ENCODE data around the gene NCR2. TPM values are rescaled to one million over a fixed set of nuclear protein-coding genes. Genes with fewer than 3 reads are reported as not detected.

Gene NCR2
- total RNA-seq, 1 experiment from 2014 or later = not detected

Other genes with a start within 250 kb of the NCR2 start
- gene TREML1, start 181.3 kb upstream of the NCR2 start, total RNA-seq (2021; ENCODE audit: unreplicated experiment) = not detected
- not detected for gene TREM2, start 172.5 kb upstream of the NCR2 start, total RNA-seq (2021; ENCODE audit: unreplicated experiment)
- not detected for gene TREML2, start 134.5 kb upstream of the NCR2 start, total RNA-seq (2021; ENCODE audit: unreplicated experiment)
- not detected for gene TREML4, start 107.3 kb upstream of the NCR2 start, total RNA-seq (2021; ENCODE audit: unreplicated experiment)
- gene TREM1, start 48.9 kb upstream of the NCR2 start, total RNA-seq (2021; ENCODE audit: unreplicated experiment) = not detected
- 30.4 TPM for gene FOXP4, start 210.8 kb downstream of the NCR2 start, total RNA-seq (2021; ENCODE audit: unreplicated experiment)

Data from Panc1 (cell line).